ENCODE results near the gene CETN2. TPM values are rescaled to one million over a fixed set of nuclear protein-coding genes. Genes with fewer than 3 reads are reported as not detected.

CETN2 gene
- total RNA-seq, 1 experiment from 2014 or later, result 24.6 TPM

DNA sequence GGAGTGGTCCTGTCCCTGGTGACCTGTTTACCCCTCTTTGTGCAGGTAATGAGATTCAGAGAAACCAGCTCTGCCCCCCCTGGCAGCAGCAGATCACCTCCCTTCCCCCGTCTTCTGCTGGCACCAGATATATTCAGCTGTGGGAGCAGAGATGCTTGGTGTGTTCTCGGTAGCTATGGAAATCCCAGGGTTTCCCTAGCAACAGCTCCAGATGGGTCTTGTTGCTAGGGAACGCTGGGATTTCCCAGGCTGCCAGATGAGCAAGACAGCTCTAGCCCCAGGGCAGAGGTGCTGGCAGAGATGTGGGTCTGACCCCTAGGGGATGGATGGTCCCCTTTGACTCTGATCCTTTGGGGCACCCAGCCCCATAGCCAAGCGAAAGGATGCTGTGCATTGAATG lies 20.2 kb downstream of the CETN2 start:
- H3K9ac ChIP-seq (ENCODE audit: extremely low read depth, insufficient read length, low read length), result no peak overlapping the region
- Mint-ChIP-seq H3K4me3 (no peak overlapping the region), H3K36me3 (ENCODE audit: insufficient read depth in 1 of 3, low read depth in 3 of 3) (peaks cover 0 to 2% (median 0%) of the 10 kb centered on the region in 3 experiments; a peak in 2 of 7 replicates), H3K9me3 (peaks cover 70 to 71% of the 10 kb centered on the region in 2 experiments), H3K4me1 (no peaks in the 10 kb centered on the region), H3K27me3 (ENCODE audit: low read depth) (peaks cover 11% of the 10 kb centered on the region), H3K27ac (no peak overlapping the region; a peak in 1 of 7 replicates)
- no peaks in the 10 kb centered on the region for H3K79me2 ChIP-seq (ENCODE audit: insufficient read depth, low read length)
- no peak overlapping the region for H4K8ac ChIP-seq (replicated peaks; ENCODE audit: insufficient read length, low read depth, low read length)
- H2BK15ac ChIP-seq (ENCODE audit: low read depth, low read length), result no peak overlapping the region
- H2BK12ac ChIP-seq (ENCODE audit: insufficient read length, low read depth, low read length), result no peak overlapping the region
- H4K91ac ChIP-seq (ENCODE audit: insufficient read length, low read depth, low read length), result no peak overlapping the region
- no peak overlapping the region for H3K23ac ChIP-seq (ENCODE audit: insufficient read length, low read depth, low read length)
- DNase-seq, result no peak
- no peak overlapping the region for H3K27ac ChIP-seq (ENCODE audit: insufficient read length, low read depth, low read length)
- no peak overlapping the region for H3K18ac ChIP-seq (ENCODE audit: insufficient read length, low read depth, low read length)
- H4K20me1 ChIP-seq (ENCODE audit: control insufficient read depth, insufficient read depth, insufficient read length), result no peaks in the 10 kb centered on the region
- H3T11ph ChIP-seq (ENCODE audit: low read length), result no peak overlapping the region
- H2BK120ac ChIP-seq (ENCODE audit: low read depth, low read length, poor library complexity, severe bottlenecking), result no peak overlapping the region
- H2BK20ac ChIP-seq (ENCODE audit: low read depth, low read length, poor library complexity, severe bottlenecking), result no peak overlapping the region
- H3K9me3 ChIP-seq (ENCODE audit: control insufficient read depth, low read depth, low read length), result peaks cover 23% of the 10 kb centered on the region
- no peak overlapping the region for H3K4me2 ChIP-seq (ENCODE audit: insufficient read depth, insufficient read length, low read length)
- WGBS (ENCODE audit: extremely low coverage, insufficient read length, low lambda C conversion rate), result no CpG with 5 or more reads among the region's 4 CpGs
- no peaks in the 10 kb centered on the region for H3K79me1 ChIP-seq (ENCODE audit: insufficient read depth, low read depth, low read length, poor library complexity, severe bottlenecking)
- no peaks in the 10 kb centered on the region for H3K27me3 ChIP-seq (ENCODE audit: insufficient read depth, low read length)
- no peak overlapping the region for H2BK5ac ChIP-seq (ENCODE audit: insufficient read length, low read length)
- no peak overlapping the region for H3K4ac ChIP-seq (ENCODE audit: low read depth, low read length)
- H4K5ac ChIP-seq (ENCODE audit: insufficient read length, low read depth, low read length), result no peak overlapping the region
- H3K4me1 ChIP-seq (ENCODE audit: insufficient read depth, low read length), result no peaks in the 10 kb centered on the region
- no peak overlapping the region for H3K14ac ChIP-seq (ENCODE audit: insufficient read depth, low read length)
- TF ChIP-seq CTCF (conservative IDR thresholded peaks at IDR 0.05), result no peak
- no peak overlapping the region for H2AFZ ChIP-seq (ENCODE audit: low read length)
- H3K56ac ChIP-seq (ENCODE audit: insufficient read length, low read depth, low read length), result no peak overlapping the region
- H3K23me2 ChIP-seq (ENCODE audit: insufficient read length, low read depth, low read length, poor library complexity, severe bottlenecking), result no peaks in the 10 kb centered on the region
- no peak overlapping the region for H2AK5ac ChIP-seq (ENCODE audit: insufficient read length, low read length)
